RKO (cell line): ENCODE data around the gene GTF3C1.

Experiments used
- DNase-seq: peaks from one replicate; pipeline ENCODE4 v3.0.0-alpha.2; 2016; ENCODE audit warnings: low spot score

The GTF3C1 gene

DNA sequence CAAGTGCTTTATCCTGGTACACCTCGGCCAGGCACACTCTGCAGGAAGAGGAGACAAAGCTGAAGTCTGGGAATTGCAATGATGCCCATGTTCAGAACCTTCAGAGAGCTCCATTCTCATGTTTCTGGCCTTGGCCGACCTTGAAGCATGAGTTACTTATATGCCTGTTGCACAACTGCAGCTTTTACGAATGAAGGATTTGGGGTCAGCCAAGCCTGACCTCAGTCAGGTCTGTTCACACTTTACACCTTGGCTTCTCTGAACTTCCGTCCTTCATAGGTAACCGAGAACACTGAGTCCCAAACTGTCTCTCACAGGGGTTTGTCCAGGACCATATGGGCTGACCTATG is 66.7 kb downstream of the GTF3C1 start:
- no peak for DNase-seq

- no peak for DNase-seq
Observed at GRCh38 chr16:27482397-27483087, 67.2 kb downstream of the GTF3C1 start.

- no peak for DNase-seq
Observed at GRCh38 chr16:27481282-27481934, 68.3 kb downstream of the GTF3C1 start.

GRCh38 chr16:27480761-27481160 is 69.0 kb downstream of the GTF3C1 start:
- no peak for DNase-seq

GRCh38 chr16:27476240-27476639 is 73.5 kb downstream of the GTF3C1 start:
- no peak for DNase-seq

- peak; percentile 23 for DNase-seq
Observed at GRCh38 chr16:27475561-27475960, 74.2 kb downstream of the GTF3C1 start.

GRCh38 chr16:27474921-27475320 is 74.8 kb downstream of the GTF3C1 start:
- DNase-seq = no peak

GRCh38 chr16:27474041-27474440 is 75.7 kb downstream of the GTF3C1 start:
- DNase-seq = no peak

- no peak for DNase-seq
Observed at GRCh38 chr16:27473101-27473900, 76.4 kb downstream of the GTF3C1 start.

GRCh38 chr16:27472091-27473020 is 77.4 kb downstream of the GTF3C1 start:
- DNase-seq = no peak

DNA sequence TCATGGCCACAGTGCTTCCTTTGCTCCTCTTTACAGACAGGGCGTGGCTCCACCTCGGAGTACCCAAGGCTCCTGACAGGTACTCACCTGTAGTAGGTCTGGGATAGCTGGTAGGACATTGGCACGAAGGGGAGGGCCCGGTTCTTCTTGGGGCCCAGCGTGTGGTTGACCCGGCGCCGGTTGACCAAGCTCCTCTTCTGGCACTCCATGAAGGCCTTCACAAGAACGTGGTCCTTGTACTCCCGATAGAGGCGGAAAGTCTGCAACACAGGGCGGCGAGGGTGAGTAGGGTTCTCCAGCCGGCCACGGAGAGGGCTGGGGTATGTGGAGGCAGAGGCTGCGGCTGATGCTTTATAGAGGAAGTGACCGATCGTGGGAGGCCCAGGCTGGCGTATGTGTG is 78.1 kb downstream of the GTF3C1 start:
- DNase-seq = no peak

DNA sequence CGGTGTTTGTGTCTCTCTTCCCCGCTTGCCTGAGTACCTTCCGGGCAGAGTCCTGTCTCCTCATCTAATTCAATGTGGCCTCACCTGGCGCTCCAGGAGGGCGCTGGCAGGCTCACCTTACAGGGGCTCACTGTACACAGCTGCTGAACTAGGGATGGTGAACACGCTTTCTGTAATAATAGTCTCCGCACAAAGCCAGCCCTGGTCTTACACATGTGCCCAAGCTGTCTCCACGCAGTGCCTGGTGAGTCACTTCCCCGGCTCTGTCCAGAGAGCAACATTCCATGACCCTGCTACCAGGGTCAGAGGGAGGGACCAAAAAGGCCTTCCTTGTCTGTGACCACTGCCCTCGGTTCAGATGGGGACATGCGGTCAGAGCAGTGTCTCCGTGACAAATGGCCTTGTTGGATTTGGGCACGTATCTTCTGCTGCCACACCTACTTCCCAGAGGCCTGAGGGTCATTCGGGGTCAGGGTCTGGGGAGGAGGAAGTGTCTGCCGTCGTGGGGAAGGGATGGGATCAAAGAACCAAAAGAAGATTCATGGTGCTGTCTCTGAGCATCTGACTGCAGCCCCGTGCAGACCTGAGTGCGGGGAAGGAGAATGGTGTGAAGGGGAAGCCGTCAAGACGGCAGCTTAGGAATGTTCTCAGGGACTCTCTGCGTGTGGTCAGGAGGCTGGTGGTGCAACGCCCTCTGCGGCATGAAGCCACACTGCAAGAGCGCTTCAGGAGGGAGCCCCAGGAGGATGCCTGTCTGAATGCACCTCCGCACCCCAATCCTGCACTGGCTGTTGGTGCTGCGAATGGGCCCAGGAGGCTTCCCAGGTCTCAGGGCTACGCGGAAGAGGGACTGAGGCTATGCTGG is 78.9 kb downstream of the GTF3C1 start:
- no peak for DNase-seq

GRCh38 chr16:27468941-27469531 is 80.7 kb downstream of the GTF3C1 start:
- DNase-seq = no peak

GRCh38 chr16:27465483-27465879 is 84.2 kb downstream of the GTF3C1 start:
- no peak for DNase-seq

DNA sequence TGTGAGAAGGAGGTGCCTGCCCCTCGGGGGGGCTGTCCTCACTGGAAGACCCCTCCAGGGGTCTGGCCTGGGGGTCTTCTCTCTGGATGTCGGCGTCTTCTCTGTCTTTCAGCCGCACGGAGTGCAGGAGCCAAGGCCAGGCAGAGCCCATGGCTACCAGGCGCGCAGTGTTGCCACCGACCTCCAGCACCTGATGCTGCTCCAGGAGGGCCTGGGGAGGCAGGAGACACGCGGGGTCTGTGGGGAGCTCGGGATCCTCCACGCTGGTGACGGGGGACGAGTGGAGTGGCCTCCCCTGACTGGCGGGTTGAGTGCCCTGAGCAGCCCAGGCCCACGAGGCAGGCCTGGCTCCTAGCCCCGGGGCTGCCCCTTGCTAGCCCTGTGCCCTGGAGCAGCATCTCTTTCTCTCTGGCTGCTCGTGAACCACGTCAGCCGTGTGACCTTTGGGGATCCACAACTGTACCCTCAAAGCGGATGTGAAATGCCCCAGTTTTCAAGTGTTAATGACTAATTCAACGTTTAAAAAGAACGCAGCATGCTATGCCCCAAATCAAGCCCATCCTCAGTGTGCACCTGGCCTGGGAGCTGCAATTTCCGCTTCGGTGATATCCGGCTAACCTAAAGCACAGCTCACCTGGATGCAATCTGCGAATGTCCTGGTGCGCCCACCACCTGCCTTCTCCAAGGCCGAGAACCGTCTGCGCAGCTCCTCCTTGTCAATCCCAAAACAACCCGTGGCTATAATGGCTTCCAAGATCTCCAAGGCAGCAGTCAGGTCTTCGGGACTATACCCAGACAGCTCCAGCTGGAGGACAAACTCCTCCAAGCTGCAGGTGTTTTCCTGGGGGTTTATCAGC is 84.9 kb downstream of the GTF3C1 start:
- DNase-seq = no peak

GRCh38 chr16:27463741-27464591 is 85.7 kb downstream of the GTF3C1 start:
- DNase-seq = no peak

GRCh38 chr16:27462846-27463682 is 86.6 kb downstream of the GTF3C1 start:
- no peak for DNase-seq
